NCI-H82 treated with DMSO at 0.1 percent for 48 hours (cell line): ENCODE measurements around the gene FRMPD1.

ENCODE experiments used
- DNase-seq: peaks from one replicate; lab custom pipeline; 2025; ENCODE audit not compliant: unreplicated experiment; lab: John Stamatoyannopoulos, UW

The FRMPD1 gene

GRCh38 chr9:37676411-37676830, 25.7 kb downstream of the FRMPD1 start:
- peak; percentile 82 for DNase-seq

GRCh38 chr9:37677435-37677834, 26.7 kb downstream of the FRMPD1 start:
- no peak for DNase-seq

DNA sequence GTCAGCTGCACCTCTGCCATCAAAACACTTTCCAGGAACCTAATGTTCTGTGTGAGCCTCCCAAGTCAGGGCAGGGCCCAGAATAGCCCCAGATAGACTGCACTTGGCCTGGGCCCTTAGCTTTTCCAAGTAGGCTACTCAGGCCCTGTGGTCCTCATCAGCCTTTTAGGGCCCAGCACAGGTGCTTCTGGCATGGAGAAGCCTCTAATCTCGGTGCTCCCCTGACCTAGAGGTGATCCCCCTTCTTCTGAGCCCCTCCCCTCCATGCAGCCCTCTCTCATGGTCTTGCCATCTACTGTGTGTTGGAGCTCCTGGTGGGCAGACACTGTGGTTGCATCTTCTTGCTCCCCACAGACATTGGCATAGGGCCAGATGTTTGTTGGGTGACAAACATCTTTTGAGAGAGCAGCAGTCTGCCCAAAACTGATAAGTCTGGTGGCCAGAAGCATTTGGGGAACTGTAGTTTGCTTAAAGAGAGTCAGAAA, 28.1 kb downstream of the FRMPD1 start:
- no peak for DNase-seq

DNA sequence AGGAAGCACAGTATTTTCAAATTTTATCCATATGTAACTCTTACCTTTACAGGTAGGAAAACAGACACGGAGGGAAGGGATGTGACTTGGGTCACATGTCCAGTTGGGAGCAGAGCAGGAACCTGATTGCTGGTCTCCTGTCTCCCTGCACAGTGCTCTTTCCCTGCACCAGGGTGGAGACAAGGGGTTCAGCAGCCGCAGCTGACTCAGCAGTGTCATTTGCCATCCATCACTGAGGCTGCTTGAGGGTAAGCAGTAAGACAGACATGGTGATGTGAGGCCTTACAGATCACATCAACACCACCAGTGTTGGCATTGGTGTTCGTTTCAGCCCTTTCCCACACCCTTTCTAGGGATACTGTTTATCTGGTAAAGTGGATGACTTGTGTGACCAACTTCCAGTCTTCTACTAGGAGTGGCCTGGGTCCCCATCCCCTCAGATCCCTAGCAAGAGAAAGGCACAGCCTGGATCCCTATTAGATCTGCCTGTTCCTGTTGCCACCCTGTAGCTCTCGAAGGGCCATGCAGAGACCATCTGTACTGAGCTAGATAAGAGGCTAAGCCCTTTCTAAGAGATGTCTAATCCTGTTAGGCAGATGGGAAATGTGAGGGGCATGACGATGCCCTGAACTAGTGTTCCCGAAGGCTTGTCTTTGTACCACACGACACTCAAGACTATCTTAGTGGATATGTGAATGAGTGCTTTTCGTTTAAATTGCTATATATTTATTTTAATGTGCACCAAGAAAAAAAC, 29.1 kb downstream of the FRMPD1 start:
- peak; percentile 95 for DNase-seq

DNA sequence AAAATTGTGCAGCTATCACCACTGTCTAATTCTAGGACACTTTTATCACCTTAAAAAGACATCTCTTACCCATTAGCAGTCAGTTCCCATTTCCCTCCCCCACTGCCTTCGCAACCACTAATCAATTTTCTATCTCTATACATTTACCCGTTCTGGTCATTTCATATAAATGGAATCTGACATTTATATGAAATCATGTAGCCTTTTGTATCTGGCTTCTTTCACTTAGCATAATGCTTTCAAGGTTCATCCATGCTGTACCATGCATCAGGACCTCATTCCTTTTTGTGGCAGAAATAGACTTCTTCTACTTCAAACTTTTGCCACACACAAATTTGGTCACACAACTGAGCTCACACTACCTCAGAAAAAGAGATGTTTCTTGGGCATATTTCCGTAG, 32.2 kb downstream of the FRMPD1 start:
- no peak for DNase-seq

DNA sequence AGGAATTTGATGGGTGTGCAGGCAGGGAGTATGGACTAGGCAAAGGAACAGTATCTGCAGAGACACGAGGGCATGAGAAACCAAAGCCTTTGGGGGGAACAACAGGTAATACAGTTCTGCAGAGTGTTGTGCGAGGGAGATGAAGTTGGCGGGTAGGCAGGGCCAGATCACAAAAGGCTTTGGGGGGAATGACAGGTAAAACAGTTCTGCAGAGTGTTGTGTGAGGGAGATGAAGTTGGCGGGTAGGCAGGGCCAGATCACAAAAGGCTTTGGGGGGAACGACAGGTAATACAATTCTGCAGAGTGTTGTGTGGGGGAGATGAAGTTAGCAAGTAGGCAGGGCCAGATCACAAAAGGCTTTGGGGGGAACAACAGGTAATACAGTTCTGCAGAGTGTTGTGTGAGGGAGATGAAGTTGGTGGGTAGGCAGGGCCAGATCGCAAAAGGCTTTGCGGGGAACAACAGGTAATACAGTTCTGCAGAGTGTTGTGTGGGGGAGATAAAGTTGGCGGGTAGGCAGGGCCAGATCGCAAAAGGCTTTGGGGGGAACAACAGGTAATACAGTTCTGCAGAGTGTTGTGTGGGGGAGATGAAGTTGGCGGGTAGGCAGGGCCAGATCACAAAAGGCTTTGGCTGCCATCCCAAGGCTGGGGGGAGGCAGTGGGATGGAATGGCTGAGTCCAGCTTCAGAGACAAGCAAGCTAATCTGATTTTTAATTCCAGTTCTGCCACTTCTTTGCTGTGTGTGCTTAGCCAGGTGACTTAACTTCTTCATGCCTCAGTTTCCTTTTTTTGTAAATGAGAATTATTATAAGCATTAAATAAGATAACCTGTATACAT, 33.0 kb downstream of the FRMPD1 start:
- no peak for DNase-seq

DNA sequence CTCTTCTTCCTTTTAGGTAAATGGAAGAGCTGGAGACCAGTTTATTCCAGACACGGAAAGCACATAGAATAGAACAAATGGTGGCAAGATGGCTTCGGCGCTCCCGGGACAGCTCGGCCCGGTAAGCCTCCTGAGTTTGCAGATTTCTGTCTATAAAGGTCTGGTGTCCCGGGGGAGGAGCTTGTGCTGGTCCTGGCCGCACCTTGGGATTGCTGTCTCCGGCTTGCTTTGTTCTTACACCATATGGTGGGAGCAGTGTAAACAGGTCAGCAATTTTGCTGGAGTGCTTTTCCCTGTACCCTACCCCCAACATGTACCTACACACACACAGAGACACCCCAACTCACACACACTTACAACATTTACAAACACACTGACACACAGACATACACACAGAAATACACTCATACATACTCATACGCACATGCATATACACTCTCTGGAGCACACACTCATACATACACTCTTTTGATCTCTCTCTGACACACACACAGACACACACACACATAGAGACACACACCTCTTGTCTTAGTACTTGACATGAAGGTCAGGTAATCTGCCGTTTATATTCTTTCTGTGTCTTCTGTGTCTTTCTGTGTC, 42.0 kb downstream of the FRMPD1 start:
- DNase-seq, result peak; percentile 45

DNA sequence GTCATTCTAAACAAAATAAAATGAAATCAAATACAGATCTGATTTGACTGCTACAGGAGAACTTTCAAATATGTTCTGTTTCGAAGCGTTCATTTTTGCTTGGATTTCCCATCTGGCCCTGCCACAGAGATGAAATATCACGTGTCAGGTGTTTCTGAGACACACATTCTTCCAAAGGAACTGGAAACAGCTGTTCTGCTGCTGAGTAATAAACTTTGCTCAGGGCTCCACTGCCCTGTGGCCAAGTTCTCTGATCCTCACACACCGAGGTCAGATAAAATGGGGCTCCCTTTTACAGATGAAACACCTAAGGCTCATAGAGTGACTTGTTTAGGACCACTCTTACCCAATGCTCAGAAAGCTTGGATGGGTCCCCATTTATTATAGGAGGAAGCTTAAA, 42.5 kb downstream of the FRMPD1 start:
- no peak for DNase-seq

- no peak for DNase-seq
Measured at GRCh38 chr9:37694355-37694754, 43.6 kb downstream of the FRMPD1 start.

- no peak for DNase-seq
Measured at GRCh38 chr9:37696528-37696927, 45.8 kb downstream of the FRMPD1 start.

GRCh38 chr9:37700131-37700530, 49.4 kb downstream of the FRMPD1 start:
- no peak for DNase-seq

DNA sequence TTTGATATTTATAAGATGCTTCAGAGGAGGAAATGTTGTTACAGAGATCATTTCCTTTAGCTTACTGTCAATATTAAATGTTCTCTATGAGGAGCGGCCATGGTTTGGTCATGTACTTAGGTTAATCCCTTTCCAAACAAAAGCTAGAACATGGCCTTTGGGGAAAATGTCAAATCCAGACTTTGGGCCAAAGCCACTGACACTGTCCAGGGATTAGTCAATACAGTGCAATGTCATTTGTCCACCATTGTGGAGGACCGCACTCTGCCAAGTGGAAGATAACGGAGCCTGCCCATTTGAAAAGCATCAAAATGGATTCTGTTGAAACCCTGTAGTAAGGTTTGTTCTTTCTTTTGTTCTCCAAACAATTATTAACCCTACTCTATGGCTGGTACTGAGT, 50.1 kb downstream of the FRMPD1 start:
- DNase-seq, result no peak

DNA sequence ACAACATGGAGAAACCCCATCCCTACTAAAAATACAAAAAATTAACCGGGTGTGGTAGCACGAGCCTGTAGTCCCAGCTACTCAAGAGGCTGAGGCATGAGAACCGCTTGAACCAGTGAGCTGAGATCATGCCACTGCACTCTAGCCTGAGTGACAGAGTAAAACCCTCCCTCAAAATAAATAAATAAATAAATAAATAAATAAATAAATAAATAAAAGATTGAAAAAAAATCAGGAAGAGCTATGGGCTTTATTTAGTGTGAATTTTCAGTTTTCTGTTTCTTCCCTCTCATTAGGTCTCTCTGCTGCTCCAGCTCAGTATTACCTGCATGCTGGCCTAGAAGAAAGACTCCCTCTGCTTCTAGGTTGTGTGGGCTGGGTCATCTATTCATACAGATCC, 55.0 kb downstream of the FRMPD1 start:
- no peak for DNase-seq

- no peak for DNase-seq
Measured at GRCh38 chr9:37706290-37706689, 55.5 kb downstream of the FRMPD1 start.

DNA sequence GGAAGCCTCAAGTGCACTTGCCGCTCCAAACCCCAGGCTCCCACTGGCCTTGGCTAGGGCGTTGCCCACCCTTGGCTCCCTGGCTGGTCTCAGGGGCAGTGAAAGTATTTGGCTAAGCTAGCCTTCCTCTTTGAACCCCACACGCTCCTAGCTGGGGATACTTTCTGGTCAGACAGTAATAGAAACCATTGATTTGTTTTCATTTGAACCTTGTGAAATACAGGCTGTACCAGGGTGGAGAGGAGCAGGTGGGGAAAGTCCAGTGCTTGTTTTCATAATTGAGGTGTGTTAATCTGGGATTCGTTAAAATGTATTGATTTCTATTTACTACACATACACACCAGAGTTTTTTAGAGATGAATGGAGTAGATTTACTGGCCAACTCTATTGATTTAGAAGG, 57.0 kb downstream of the FRMPD1 start:
- no peak for DNase-seq

GRCh38 chr9:37710046-37710445, 59.3 kb downstream of the FRMPD1 start:
- no peak for DNase-seq

- no peak for DNase-seq
Measured at GRCh38 chr9:37715260-37715659, 64.5 kb downstream of the FRMPD1 start.

- no peak for DNase-seq
Measured at GRCh38 chr9:37715991-37716505, 65.3 kb downstream of the FRMPD1 start.

DNA sequence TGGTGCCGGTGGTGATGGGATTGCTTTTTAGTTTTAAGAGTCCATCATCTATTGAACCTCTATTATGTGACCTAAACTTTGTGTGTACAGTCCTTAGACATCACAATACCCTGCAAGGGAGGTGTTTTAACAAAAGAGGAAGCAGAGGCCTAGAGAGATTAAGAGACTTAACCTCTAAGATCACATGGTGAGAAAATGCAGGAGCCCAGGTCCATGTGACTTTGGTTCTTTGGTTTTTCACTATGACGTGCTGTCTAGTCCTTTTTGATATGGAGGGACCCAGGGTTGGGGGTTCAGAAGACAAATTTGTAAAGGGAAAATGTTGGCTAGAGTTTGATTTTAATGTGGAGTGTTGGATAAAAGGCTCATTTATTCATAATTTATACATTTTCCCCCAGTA, 68.8 kb downstream of the FRMPD1 start:
- DNase-seq, result no peak

DNA sequence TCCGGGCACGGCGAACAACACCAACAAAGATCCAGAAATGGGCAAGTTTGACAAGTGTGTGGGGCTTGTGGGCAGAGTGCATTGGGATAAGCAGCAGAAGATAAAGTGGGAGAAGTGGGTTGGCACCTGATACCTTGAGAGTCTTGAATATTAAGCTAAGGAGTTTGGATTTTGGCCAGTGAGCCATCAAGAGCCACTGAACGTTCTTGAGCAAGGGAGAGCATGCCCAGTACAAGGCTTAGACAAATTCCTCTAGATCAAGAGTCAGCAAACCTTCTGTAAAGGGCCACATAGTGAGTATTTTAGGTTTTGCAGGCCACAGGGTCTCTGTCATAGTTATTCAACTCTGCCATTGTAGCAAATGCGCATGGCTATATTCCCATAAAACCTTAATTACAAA, 76.3 kb downstream of the FRMPD1 start:
- no peak for DNase-seq

DNA sequence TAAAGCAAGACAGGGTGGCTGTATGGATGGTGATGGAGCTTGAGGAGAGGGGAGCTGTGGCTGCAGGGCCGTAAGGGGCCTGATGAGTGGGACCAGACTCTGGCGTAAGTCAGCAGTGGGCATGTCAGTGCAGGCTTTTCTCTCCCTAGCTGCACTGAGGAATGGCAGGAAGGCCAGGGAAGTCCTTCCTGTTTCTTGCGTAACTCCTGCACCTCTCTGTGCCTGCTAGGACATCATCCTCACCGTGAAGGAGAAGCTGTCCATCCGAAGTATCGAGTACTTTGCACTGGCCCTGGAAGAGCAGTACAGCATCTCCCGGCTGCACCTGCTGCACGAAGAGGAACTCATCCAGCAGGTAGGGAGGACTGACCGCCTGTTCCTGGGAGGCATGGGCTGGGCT, 78.7 kb downstream of the FRMPD1 start:
- DNase-seq, result no peak

GRCh38 chr9:37730256-37730655, 79.5 kb downstream of the FRMPD1 start:
- DNase-seq, result no peak
